ENCODE results near the gene UBE2G2. TPM values are rescaled to one million over a fixed set of nuclear protein-coding genes. Genes with fewer than 3 reads are reported as not detected.

UBE2G2 gene
- total RNA-seq, 1 donor from 2014 or later = 118 TPM

DNA sequence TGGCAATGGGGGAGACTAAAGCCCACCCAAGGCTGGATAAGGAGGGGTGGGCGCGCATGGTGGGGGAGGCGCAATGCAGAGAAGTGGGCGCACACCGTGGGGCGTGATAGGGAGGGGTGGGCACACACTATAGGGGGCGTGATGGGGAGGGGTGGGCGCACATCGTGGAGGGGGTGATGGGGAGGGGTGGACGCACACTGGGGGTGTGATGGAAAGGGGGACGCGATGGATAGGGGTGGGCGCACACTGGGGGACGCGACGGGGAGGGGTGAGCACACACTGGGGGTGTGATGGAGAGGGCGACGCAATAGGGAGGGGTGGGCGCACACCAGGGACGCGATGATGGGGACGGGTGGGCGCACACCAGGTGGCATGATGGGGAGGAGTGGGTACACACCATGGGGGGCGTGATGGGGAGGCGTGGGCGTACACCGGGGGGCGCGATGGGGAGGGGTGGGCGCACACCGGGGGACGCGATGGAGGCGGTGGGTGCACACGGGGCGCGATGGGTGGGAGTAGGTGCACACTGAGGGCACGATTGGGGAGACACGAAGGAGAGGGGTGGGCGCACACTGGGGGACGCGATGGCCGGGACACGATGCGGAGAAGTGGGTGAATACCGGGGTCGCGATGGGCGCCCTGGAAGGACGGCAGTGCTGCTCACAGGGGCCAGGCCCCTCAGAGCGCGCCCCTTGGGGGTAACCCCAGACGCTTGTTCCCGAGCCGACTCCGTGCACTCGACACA lies 15.3 kb upstream of the UBE2G2 start:
- Mint-ChIP-seq H3K4me3 (ENCODE audit: low read depth) (peak overlapping the region; percentile 71), H3K27ac (peak overlapping the region; percentile 11), H3K36me3 (ENCODE audit: low read depth) (peaks cover 17% of the 10 kb centered on the region), H3K9me3 (peaks cover 14% of the 10 kb centered on the region), H3K4me1 (ENCODE audit: low read depth) (peaks cover 7% of the 10 kb centered on the region), H3K27me3 (ENCODE audit: low read depth) (peaks cover 2% of the 10 kb centered on the region)
- intact Hi-C loops (cut with micrococcal nuclease) = loop anchor here (1.0 to 10.0 kb wide), 4 partner anchors 55 to 1365 kb away; partner anchors contain the start of genes CFAP410, PCBP3 and SPATC1L
- DNase-seq (ENCODE audit: low spot score) = no peak

GRCh38 chr21:44815852-44816628 lies 14.4 kb upstream of the UBE2G2 start:
- intact Hi-C loops (cut with micrococcal nuclease) = loop anchor here (5.0 to 10.0 kb wide), 3 partner anchors 479 to 1366 kb away; partner anchors contain the start of genes CFAP410, PCBP3 and SPATC1L
- no peak for DNase-seq (ENCODE audit: low spot score)
- peaks cover 10% of the 10 kb centered on the region for H3K9me3 Mint-ChIP-seq
- peak overlapping the region; percentile 11 for H3K27ac Mint-ChIP-seq
- H3K4me1 Mint-ChIP-seq (ENCODE audit: low read depth) = peaks cover 9% of the 10 kb centered on the region
- H3K36me3 Mint-ChIP-seq (ENCODE audit: low read depth) = peaks cover 21% of the 10 kb centered on the region
- peaks cover 2% of the 10 kb centered on the region for H3K27me3 Mint-ChIP-seq (ENCODE audit: low read depth)
- peak overlapping the region; percentile 71 for H3K4me3 Mint-ChIP-seq (ENCODE audit: low read depth)

DNA sequence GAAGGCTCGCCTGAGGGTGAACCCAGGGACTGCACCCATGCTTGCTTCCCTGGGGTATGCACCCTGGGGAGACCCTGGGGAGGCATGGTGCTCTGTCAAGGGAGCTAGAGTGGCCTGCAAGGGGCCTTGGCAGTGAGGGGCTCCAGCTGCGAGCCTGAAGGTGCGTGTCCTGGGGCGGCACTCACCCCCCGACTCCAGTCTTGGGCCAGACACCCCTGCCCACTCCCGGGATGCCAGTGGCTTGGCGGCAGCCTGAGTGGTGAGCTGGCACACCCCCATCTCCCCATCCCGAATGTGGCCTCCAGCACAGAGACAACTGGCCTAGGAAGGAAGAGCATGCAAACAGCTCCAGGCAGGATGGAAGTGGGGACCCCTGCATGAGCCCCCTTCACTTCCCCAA lies 13.6 kb upstream of the UBE2G2 start:
- Mint-ChIP-seq H3K9me3 (peaks cover 9% of the 10 kb centered on the region), H3K27ac (no peak overlapping the region), H3K4me3 (ENCODE audit: low read depth) (no peak overlapping the region), H3K4me1 (ENCODE audit: low read depth) (peaks cover 14% of the 10 kb centered on the region), H3K27me3 (ENCODE audit: low read depth) (peaks cover under 1% of the 10 kb centered on the region), H3K36me3 (ENCODE audit: low read depth) (peaks cover 25% of the 10 kb centered on the region)
- intact Hi-C loops (cut with micrococcal nuclease) = loop anchor here (5.0 to 10.0 kb wide), 3 partner anchors 478 to 1367 kb away; partner anchors contain the start of genes CFAP410, PCBP3 and SPATC1L
- DNase-seq (ENCODE audit: low spot score) = no peak

DNA sequence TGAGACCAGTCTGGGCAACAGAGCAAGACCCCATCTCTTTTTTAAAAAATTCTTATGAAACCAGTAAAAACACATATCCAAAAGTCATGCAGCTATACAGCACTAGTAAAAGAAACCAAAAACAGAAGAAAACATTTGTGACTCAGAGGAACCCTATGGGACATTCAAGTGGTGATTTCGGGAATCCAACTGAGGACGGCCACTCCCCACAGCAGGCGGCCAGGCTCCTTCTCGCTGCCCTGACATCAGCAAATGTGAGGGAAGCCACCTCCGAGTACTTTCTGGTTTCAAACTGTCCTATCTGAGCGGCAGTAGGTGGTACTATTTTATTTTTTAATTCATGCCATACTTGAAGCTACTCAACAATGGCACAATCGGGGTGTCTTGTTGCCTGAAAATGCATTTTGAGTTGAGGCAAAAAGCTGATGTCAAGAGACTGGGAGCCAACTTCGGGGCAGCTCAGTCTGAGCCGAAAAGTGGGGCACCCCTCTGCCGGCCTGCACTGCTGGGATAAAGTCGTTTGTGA lies 12.9 kb upstream of the UBE2G2 start:
- intact Hi-C loops (cut with micrococcal nuclease) = loop anchor here (5.0 to 10.0 kb wide), 3 partner anchors 477 to 1368 kb away; partner anchors contain the start of genes CFAP410, PCBP3 and SPATC1L
- no peak overlapping the region for H3K4me3 Mint-ChIP-seq (ENCODE audit: low read depth)
- H3K4me1 Mint-ChIP-seq (ENCODE audit: low read depth) = peaks cover 14% of the 10 kb centered on the region
- H3K36me3 Mint-ChIP-seq (ENCODE audit: low read depth) = peaks cover 25% of the 10 kb centered on the region
- no peak for DNase-seq (ENCODE audit: low spot score)
- no peak overlapping the region for H3K27ac Mint-ChIP-seq
- peaks cover 3% of the 10 kb centered on the region for H3K9me3 Mint-ChIP-seq
- H3K27me3 Mint-ChIP-seq (ENCODE audit: low read depth) = no peaks in the 10 kb centered on the region

GRCh38 chr21:44813727-44814126 lies 12.1 kb upstream of the UBE2G2 start:
- H3K27ac Mint-ChIP-seq = no peak overlapping the region

DNA sequence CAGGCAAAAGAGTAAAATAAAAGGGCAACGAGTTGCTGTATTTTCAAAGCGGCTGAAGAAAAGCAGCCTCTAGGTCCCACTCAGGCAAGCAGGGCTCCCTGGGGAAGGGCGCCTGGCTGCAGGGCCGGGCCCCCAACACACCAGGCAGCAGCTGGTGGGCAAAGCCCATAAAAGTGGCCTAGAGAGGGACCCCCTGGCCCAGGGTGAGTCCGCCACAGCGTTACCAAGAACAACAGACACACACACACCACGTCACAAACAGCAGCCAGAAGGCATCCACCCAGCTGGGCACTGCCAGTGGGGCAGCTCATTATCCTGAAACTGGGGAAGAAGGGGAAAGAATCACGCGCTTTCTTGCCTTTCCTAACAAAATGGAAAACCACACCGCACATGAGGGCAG lies 11.5 kb upstream of the UBE2G2 start:
- peaks cover 33% of the 10 kb centered on the region for H3K36me3 Mint-ChIP-seq (ENCODE audit: low read depth)
- H3K4me1 Mint-ChIP-seq (ENCODE audit: low read depth) = peaks cover 14% of the 10 kb centered on the region
- intact Hi-C loops (cut with micrococcal nuclease) = loop anchor here (10.0 kb wide), 1 partner anchor 832 kb away; the partner anchor contains the start of gene PCBP3
- no peaks in the 10 kb centered on the region for H3K27me3 Mint-ChIP-seq (ENCODE audit: low read depth)
- H3K4me3 Mint-ChIP-seq (ENCODE audit: low read depth) = no peak overlapping the region
- no peak for DNase-seq (ENCODE audit: low spot score)
- no peaks in the 10 kb centered on the region for H3K9me3 Mint-ChIP-seq
- no peak overlapping the region for H3K27ac Mint-ChIP-seq

More at GRCh38 chr21:44813727-44814126, 12.1 kb upstream of the UBE2G2 start:
- intact Hi-C loops (cut with micrococcal nuclease) = loop anchor here (10.0 kb wide), 1 partner anchor 831 kb away; the partner anchor contains the start of gene PCBP3
- no peaks in the 10 kb centered on the region for H3K27me3 Mint-ChIP-seq (ENCODE audit: low read depth)
- no peaks in the 10 kb centered on the region for H3K9me3 Mint-ChIP-seq
- DNase-seq (ENCODE audit: low spot score) = no peak
- H3K36me3 Mint-ChIP-seq (ENCODE audit: low read depth) = peaks cover 32% of the 10 kb centered on the region
- H3K4me1 Mint-ChIP-seq (ENCODE audit: low read depth) = peaks cover 14% of the 10 kb centered on the region
- H3K4me3 Mint-ChIP-seq (ENCODE audit: low read depth) = no peak overlapping the region

- peaks cover 14% of the 10 kb centered on the region for H3K4me1 Mint-ChIP-seq (ENCODE audit: low read depth)
- DNase-seq (ENCODE audit: low spot score) = no peak
- intact Hi-C loops (cut with micrococcal nuclease) = loop anchor here (10.0 kb wide), 1 partner anchor 832 kb away; the partner anchor contains the start of gene PCBP3
- H3K36me3 Mint-ChIP-seq (ENCODE audit: low read depth) = peaks cover 33% of the 10 kb centered on the region
- H3K4me3 Mint-ChIP-seq (ENCODE audit: low read depth) = no peak overlapping the region
- no peak overlapping the region for H3K27ac Mint-ChIP-seq
- H3K27me3 Mint-ChIP-seq (ENCODE audit: low read depth) = no peaks in the 10 kb centered on the region
- no peaks in the 10 kb centered on the region for H3K9me3 Mint-ChIP-seq
Measured at GRCh38 chr21:44812640-44813039, 11.0 kb upstream of the UBE2G2 start.

- intact Hi-C loops (cut with micrococcal nuclease) = loop anchor here (10.0 kb wide), 1 partner anchor 834 kb away; the partner anchor contains the start of gene PCBP3
- Mint-ChIP-seq H3K36me3 (ENCODE audit: low read depth) (peaks cover 42% of the 10 kb centered on the region), H3K4me1 (ENCODE audit: low read depth) (peaks cover 8% of the 10 kb centered on the region), H3K9me3 (no peaks in the 10 kb centered on the region), H3K27ac (peak overlapping the region; percentile 4), H3K27me3 (ENCODE audit: low read depth) (no peaks in the 10 kb centered on the region), H3K4me3 (ENCODE audit: low read depth) (no peak overlapping the region)
- DNase-seq (ENCODE audit: low spot score) = no peak
Measured at GRCh38 chr21:44810779-44811178, 9.2 kb upstream of the UBE2G2 start.

- DNase-seq (ENCODE audit: low spot score) = no peak
- no peak overlapping the region for H3K27ac Mint-ChIP-seq
- intact Hi-C loops (cut with micrococcal nuclease) = no loop called here
Measured at GRCh38 chr21:44805859-44806258, 4.2 kb upstream of the UBE2G2 start.

GRCh38 chr21:44805226-44805625 lies 3.6 kb upstream of the UBE2G2 start:
- H3K4me1 Mint-ChIP-seq (ENCODE audit: low read depth) = peaks cover 21% of the 10 kb centered on the region
- no peak for DNase-seq (ENCODE audit: low spot score)
- H3K9me3 Mint-ChIP-seq = no peaks in the 10 kb centered on the region
- H3K27me3 Mint-ChIP-seq (ENCODE audit: low read depth) = no peaks in the 10 kb centered on the region
- H3K27ac Mint-ChIP-seq = no peak overlapping the region
- intact Hi-C loops (cut with micrococcal nuclease) = no loop called here
- peaks cover 71% of the 10 kb centered on the region for H3K36me3 Mint-ChIP-seq (ENCODE audit: low read depth)
- H3K4me3 Mint-ChIP-seq (ENCODE audit: low read depth) = no peak overlapping the region

More at GRCh38 chr21:44805859-44806258, 4.2 kb upstream of the UBE2G2 start:
- H3K36me3 Mint-ChIP-seq (ENCODE audit: low read depth) = peaks cover 66% of the 10 kb centered on the region
- peaks cover 18% of the 10 kb centered on the region for H3K4me1 Mint-ChIP-seq (ENCODE audit: low read depth)
- no peaks in the 10 kb centered on the region for H3K27me3 Mint-ChIP-seq (ENCODE audit: low read depth)
- no peak overlapping the region for H3K4me3 Mint-ChIP-seq (ENCODE audit: low read depth)
- H3K9me3 Mint-ChIP-seq = no peaks in the 10 kb centered on the region

- intact Hi-C loops (cut with micrococcal nuclease) = loop anchor here (5.0 kb wide), 1 partner anchor 108 kb away; no protein-coding TSS in a partner anchor
- H3K36me3 Mint-ChIP-seq (ENCODE audit: low read depth) = peaks cover 71% of the 10 kb centered on the region
- H3K27me3 Mint-ChIP-seq (ENCODE audit: low read depth) = no peaks in the 10 kb centered on the region
- H3K27ac Mint-ChIP-seq = no peak overlapping the region
- no peak overlapping the region for H3K4me3 Mint-ChIP-seq (ENCODE audit: low read depth)
- DNase-seq (ENCODE audit: low spot score) = no peak
- no peaks in the 10 kb centered on the region for H3K9me3 Mint-ChIP-seq
- peaks cover 24% of the 10 kb centered on the region for H3K4me1 Mint-ChIP-seq (ENCODE audit: low read depth)
Measured at GRCh38 chr21:44804762-44805161, 3.1 kb upstream of the UBE2G2 start.

- H3K4me3 Mint-ChIP-seq (ENCODE audit: low read depth) = peak overlapping the region; percentile 83
- DNase-seq (ENCODE audit: low spot score) = no peak
- no peak overlapping the region for H3K27ac Mint-ChIP-seq
- no peaks in the 10 kb centered on the region for H3K27me3 Mint-ChIP-seq (ENCODE audit: low read depth)
- intact Hi-C loops (cut with micrococcal nuclease) = loop anchor here (5.0 kb wide), 1 partner anchor 109 kb away; no protein-coding TSS in a partner anchor
- peaks cover 71% of the 10 kb centered on the region for H3K36me3 Mint-ChIP-seq (ENCODE audit: low read depth)
- H3K9me3 Mint-ChIP-seq = no peaks in the 10 kb centered on the region
- peaks cover 35% of the 10 kb centered on the region for H3K4me1 Mint-ChIP-seq (ENCODE audit: low read depth)
Measured at GRCh38 chr21:44803651-44804050, 2.0 kb upstream of the UBE2G2 start.

Measured in activated T-helper 2 cell treated with anti-CD3 and anti-CD28 coated beads, Interferon-gamma antibody, Interleukin-2, Interleukin-4, amounts not matched to agents 10 μg/mL and 5 μg/mL and 100 μg/mL, durations not matched to agents 14 hours and 24 hours and 36 hours (primary cell).